OCI-M1 (cell line): ENCODE data around the gene SLC29A3.

Experiments used
- DNase-seq: peaks from one replicate; lab custom pipeline; 2025; lab: John Stamatoyannopoulos, UW

SLC29A3 gene

DNA sequence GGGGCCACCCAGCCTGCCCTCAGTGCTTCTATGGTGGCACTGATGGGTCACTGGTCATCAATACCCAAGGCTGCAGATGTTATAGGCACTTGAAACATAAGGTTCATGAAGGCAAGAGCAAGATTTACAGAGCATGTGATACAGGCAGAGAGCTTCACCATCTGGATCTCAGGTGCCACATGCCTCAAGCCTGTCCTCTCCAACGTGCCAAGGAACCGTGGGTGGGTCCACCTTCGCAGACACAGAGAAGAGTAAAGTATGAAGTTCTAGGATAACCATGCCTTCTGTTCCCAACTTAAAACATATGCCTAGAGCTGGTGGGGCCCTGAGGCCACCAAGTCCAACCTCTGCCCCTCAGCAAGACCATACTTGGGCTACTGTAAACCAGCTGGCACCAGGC lies 51.0 kb downstream of the SLC29A3 start:
- DNase-seq = no peak

DNA sequence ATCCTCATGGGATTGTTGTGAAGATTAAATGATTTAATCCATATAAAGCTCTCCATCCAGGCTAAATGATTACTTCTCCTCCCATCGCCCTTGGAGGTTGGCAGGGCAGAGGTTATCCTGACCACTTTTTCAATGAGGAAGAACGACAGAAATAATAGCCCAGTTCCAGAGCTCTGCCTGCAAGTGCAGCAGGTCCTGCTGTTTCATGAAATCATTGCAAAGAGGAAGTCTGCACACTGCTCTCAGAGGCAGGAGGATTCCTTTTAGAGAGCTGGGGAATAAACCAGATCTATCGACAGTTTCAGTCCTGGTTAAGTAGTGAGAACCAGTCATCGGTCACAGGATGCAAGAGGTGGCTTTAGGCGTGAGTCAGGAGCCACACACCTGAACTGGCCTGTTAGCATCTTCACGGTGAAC lies 52.7 kb downstream of the SLC29A3 start:
- peak; percentile 64 for DNase-seq

DNA sequence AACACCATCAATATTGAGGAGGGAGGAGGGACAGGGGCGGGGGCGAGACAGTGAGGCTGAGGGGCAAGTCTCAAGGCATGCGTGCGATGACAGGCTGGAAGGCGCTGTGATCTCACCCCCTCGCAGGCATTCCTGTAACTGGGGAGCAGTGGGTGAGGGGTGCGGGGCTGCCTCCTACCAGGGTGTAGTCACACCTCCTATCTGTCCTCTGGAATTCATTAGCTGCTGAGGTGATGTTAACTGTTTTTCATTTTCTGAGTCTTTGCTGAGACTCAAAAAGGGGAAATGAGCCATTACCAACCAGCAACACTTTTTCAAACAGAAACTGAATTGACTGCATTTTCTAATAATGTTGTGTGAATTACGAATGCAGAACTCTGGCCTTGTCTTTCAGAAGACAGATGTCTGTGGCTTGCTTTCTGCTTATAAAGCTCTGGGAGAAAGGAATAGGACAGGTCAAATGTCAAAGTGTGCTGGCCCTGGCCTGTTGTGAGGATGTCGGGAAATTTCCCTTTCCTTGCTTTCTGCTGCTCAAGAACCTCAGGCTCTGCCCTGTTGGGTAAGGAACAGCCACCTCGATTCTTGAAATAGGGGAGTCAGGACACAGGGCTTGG lies 53.9 kb downstream of the SLC29A3 start:
- peak; percentile 33 for DNase-seq

DNA sequence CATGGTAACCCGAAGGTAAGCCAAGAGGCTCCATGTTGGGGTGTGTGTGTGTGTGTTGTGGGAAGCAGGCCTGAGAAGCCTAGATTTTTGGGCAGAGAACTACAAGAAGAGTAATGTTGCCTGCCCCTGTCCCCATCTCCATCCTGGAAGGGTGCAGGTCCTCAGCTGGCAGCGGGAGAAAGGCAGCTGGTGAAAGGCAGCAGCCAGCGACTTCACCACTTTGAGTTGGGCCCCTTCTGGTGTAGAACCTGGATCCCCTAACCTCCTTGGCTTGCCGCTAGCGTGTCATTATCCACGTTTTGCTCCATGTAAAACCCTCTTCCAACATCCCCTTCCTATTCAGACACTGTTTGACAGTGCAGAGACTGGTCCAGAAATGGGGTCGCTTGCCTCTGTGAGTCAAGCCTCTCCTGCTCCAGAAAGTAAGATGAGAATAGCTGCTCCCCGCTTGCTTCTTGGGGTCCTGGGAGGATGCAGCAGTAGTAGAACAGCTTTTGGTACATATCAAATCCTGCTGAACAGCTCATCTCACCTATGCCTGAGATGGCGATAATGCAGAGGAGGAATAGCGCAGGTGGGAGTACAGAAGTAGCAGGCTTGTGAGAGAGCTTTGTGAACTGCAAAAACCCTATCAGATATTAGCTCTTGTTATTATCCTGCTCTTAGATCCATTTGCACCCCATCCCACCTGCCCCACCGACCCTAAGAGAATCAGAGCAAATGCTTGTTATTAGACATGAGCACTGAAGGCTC lies 55.6 kb downstream of the SLC29A3 start:
- DNase-seq = no peak

DNA sequence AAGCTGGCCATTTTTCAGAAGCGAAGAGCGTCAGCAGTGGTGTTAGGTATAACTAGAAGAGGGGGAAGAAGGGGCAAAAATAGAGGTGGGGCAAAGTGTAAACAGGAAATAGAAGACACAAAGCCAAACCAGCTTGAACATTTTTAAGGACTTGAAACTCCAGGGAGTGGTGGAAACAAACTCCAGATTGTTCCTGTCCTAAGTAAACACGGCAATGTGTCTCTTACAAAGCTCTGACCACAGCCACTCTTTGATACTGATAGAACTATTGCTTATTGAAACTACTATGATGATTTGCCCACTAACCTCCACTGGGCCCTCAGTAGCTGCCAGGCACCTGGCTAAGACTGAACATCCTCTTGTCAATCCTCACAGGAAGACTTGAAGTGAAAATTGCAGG lies 56.9 kb downstream of the SLC29A3 start:
- DNase-seq = no peak

DNA sequence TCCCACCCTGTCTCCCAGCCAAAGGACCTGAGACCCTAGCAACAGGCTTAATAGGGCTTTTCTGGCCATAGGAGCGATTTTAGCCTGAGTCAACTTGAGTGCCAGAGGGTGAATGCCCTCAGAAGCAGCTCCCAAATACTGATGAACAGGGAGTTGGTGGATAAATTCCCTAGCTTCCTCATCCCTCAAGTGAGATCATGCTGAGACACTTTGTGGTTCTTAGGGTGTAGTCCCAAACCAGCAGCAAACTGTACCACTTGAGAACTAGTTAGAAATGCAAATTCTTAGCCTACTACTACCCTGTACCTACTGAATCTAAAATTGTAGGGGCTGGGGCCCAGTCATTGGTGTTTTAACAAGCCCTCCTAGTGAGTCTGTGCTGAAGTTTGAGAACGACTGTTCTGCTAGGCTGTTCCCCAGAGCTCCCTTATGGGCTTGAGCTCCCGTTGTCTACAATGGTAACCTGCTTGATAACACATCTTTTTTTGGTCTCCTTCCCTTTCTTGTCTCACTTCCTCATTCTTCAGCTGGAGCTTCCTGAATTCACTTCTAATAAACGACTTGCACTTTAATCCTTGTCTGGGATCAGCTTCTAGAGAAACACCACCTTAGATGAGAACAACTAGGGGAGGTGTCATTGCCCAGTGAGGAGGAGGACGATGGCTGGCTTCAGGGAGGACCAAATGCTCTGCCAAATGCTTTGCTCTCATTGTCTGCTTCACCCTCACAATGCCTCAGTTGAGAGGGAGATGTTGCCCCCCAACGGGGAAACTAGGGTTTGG lies 59.5 kb downstream of the SLC29A3 start:
- peak; percentile 77 for DNase-seq

DNA sequence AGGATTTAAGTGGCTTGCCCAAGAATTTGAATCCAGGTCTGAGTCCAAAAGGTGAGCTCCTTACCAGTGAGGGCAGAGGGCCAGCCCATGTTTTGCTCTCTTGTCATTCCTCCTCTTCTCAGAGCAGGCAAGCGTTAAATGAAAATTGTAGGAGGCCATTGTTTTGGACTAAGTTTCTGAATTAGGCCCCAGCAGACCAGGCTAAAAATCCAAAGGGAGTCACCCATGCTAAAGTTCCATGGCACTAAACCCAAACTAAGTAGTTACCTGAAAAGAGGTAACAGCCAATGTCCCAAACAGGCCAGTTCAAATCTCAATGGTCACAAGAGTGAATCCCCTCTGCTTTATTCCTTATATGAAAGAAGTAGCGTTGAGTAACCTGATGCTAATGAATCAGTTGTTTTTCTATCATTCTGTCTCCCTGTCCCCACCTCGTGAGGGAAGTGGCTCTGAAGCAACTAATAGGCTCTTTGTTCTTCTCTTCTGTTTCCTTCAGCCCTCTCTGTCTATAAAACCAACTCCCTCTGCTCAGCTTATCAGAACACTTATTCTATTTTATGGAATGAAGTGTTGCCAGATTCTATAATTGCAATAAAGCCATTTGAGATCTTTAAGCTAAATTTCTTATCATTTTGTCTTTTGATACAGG lies 60.2 kb downstream of the SLC29A3 start:
- no peak for DNase-seq

DNA sequence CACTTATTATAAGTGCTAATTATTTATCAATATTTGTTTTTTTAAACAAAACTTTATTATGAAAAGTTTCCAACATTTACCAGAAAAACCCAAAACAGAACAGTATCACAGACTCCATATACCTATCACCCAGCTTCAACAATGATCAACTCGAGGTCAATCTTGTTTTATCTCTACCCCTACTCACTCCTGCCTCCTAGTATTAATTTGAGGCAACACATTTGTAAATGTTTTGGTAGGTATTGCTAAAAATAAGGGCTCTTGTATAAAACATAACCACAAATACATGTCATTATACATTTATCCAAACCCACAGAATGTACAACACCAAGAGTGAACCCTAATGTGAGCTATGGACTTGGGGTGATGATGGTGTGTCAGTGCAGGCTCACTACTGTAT lies 61.8 kb downstream of the SLC29A3 start:
- no peak for DNase-seq

DNA sequence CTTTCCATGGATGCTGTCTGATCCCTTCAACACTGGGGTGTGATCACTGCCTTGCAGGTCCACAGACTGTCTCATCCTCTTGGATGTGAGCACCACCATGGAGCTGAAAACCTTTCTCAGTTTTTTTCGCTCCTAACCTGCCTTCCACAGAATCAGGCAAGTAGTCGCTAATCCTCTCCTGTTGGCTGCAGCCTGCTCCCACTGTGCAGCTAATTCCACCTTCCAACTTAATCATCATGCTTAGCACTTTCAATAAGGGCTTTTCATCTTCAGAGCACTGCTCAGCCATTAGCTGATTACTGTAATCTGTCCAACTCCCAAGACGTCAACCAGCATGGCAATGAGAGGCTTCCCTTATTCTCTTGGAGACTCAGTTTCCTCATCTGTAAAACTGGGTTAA lies 62.6 kb downstream of the SLC29A3 start:
- no peak for DNase-seq

DNA sequence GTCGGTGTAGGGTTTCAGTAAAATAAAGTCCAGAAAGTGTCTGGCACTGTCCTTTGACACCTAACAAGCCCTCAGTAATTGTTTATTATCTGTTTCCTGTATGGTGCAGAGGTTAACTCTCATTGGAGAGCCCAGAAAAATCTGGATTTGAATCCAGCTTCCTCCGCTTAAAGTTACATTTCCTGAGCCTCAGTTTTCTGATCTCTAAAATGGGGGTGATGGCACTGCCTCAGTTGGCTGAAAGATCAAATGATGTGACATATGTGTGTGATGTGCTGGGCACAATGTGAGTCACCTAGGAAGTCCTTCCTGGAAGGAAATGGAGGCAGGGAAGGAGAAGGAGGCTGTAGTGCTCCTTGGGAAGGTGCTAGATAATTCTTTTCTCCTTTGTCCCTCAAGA lies 63.0 kb downstream of the SLC29A3 start:
- no peak for DNase-seq

DNA sequence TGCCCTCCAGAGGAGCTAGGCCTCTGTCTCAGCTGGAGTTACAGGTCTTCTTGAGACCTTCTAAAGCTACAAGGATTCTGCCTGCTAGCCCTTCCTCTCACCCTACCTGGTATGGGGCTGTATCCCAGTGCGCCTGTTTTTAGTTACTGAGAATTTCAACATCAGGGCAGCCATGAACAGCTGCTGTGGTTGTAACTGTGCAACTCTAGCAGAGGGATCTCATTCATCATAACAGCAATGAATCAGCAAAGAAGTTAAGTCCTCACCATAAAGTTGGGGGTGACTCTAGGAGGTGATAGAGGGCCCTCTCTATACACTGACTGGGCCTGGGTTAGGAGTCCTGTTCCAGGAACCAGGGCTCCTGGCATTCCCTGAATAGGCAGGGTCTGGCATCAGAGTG lies 63.7 kb downstream of the SLC29A3 start:
- DNase-seq = no peak

DNA sequence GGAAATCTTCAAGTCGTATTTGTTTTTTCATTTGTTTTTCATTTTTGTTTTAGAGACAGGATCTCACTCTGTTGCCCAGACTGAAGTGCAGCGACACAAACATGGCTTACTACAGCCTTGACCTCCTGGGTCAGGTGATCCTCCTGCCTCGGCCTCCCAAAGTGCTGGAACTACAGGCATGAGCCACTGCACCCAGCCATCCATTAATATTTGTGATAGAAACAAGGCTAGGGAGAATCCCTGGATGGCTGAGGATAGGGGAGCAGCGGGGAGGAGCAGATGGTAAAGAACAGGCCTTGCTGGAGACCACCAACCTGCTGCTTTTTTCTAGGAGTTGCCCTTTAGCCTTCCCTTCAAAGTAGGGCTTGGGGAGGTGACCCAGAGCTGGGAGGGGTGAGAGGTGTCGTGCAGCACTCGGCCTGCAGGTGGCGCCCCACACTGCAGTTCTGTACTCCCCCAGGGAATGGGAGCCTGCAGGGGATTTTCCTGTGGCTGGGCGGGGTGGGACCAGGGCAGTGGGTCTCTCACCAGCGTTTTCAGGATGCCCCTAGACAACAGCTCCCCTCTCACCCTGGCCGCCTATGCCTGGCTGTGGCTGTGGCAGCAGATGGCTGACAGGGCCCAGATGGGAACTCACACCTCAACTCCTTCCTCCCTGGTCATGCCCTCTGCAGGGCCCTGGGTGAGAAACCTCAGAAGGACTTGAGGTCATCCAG lies 65.1 kb downstream of the SLC29A3 start:
- DNase-seq = peak; percentile 83

DNA sequence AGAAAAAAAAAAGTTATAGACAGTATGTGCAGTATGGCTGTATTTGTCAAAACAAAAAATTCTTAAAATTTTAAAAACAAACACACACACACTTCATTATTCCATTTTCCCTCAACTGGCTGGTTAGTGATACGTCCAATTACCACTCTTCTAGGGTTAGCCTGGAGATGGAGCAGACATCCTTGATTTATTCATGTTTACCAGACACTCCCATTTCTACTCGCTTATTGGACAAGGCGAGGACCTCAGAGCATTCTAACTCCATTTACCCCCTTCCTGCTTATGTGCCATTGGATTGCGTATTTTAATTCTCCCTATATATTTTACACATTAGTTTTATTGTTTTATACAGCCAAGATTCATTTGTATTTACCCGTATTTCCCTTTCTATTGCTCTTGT lies 69.1 kb downstream of the SLC29A3 start:
- no peak for DNase-seq

DNA sequence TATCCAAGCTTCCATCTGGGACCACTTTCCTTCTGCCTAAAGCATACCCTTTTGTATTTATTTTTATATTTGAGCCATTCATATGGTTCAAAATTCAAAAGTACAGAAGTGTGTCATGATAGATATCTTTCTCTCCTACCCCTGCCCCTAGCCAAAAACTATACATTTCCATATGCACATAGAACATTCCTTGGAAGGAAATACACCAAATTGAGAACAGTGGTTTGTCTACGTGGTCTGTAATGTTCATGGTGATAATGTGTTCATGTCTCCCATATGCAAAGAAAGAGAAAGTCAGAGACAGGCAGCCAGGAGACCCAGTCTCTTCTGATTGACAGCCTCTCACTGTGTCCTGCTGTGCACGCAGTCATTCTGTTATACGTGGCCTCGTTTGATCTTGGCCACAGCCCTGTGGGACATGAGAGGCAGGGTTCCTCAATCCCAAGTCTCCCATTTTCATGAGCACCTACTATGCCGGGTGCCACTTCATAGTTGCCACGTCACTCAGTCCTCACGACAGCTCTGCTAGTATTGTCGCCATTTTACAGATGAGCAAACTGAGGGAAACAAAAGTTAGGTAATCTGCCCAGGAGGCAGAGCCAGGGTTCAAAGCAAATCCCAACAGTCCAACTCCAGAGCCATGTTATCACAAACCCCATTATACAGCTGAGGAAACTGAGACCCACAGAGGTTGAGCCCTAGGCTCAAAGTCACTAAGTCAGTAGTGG lies 69.7 kb downstream of the SLC29A3 start:
- DNase-seq = no peak

DNA sequence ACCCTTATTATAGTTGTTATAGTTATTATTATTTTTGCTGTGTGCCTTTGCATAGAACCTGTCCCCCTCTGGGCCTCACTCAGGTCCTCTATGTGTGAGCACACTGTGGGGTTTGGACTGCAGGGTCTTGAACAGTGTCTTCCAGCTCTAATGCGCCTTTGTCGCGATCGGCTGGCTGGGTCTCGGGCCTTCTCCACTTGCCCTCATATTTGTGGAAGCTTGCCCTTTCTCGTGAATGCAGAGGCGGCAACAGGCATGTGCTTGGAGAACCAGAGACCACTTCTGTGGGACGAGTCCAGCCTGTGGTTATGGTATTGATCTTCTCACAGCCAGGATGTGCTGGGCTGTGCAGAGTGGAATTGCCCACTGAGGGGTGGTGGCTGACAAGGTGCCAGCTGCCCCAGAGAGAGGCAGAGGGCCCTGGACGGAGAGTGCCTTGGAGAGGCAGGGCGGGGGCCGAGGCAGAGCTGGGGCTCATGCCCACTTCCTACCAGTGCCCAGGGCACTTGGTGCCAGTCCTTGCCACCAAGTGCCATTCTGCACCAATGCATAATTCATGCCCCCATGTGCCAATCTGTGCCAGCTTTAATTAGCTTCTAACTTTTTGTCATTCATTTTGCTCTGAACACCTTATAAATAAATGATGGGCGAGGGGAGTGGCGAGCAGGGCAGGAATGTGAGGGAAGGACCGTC lies 70.9 kb downstream of the SLC29A3 start:
- no peak for DNase-seq

DNA sequence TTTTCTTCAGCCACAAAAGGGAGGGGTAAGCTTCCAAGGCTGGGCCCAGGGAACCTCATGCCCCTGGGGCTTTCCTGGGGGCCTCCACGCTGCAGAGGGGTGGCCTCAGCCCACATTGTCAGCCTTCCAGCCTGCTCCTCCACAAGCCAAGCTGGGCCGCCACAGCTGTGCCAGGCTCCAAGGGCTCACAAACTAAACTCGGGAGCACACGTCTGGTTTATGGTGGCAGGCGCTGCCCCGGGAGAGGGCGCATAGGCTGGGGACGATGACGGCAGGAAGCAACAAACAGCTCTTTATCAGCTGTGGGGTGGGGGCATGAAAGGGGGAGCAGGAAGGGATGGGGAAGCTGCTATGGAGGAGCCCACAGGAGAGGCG lies 71.4 kb downstream of the SLC29A3 start:
- peak; percentile 15 for DNase-seq

DNA sequence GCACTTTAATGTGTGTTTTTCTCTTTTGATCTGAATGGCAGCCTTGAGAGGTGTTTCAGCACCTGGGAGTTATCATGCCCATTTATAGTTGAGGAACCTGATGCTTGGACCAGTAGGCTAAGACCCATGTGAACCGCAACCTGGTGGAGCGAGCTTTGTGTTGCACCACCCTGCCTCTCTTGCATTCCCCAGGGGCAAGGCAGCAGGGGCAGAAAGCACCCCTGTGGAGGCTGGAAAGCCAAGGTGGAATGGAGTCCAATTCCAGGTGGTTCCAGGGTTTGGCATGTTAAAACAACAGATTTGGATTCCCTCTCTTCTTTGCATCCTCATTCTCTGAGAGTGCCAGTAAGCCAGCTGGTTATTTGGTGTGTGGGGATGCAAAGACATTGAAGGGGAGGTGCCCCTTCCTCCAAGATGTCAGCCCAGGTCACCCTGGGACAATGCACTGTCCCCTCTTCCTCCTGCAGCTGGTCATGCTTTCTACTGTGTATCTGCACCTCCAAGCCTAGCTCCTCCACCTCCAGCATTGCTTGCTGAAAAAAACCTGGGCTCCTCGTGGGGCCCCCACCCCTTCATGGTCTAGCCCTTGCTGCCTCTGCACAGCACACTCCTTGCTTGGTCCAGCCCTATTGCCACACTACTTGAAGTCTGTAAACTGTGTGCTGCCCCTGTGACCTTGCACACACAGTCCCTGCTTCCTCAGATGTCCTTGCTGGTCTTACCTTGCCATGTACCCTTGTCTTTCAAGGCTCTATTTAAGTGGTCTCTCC lies 72.0 kb downstream of the SLC29A3 start:
- no peak for DNase-seq

DNA sequence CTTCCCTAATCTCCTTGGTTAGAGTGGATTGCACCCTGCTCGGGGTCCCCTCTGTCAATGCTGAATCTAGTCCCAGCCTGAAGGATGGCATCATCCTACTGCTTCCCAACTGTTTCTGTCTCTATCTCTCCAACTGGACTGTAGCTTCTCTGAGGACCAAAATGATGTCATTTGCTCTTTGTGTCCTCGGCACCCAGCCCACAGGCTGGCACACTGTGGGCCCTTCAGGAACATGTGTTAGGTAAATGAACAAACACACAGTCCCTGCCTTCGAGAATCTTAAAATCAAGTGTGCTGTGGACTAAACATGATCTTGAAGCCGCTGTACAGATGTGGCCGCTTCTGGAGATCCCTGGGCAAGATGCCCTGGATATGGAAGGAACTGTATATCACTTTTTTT lies 72.6 kb downstream of the SLC29A3 start:
- DNase-seq = no peak

DNA sequence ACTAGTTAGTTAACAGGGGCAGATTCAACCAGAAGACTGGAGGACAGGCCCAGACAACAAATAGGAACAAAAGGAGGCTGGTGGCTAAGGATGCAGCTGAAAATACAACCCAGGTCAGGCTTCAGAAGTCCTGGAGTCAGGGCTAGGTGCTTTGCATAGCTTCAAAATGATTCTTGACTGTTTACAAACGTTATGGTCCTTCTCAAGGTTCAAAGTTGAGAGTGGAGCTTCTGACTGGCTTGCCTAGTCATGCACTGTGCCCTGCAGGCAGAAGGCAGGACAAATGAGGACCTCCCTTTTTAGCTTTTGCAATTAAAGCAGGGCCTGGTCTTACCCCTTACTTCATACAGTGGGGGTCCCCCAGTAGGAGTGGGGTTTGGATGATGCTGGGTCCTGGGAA lies 73.2 kb downstream of the SLC29A3 start:
- no peak for DNase-seq
